Raji (cell line): ENCODE measurements around the gene PRR30.

Source experiments
- POLR2A ChIP-seq: IDR thresholded peaks from 2 replicates; pipeline ENCODE4 v1.6.1; 2011; ENCODE audit warnings: low read depth, low read length, control low read depth; ENCODE audit not compliant: insufficient read depth

Gene PRR30

GRCh38 chr2:27094353-27094984 is 44.7 kb downstream of the PRR30 start:
- TF ChIP-seq POLR2A, result no peak

DNA sequence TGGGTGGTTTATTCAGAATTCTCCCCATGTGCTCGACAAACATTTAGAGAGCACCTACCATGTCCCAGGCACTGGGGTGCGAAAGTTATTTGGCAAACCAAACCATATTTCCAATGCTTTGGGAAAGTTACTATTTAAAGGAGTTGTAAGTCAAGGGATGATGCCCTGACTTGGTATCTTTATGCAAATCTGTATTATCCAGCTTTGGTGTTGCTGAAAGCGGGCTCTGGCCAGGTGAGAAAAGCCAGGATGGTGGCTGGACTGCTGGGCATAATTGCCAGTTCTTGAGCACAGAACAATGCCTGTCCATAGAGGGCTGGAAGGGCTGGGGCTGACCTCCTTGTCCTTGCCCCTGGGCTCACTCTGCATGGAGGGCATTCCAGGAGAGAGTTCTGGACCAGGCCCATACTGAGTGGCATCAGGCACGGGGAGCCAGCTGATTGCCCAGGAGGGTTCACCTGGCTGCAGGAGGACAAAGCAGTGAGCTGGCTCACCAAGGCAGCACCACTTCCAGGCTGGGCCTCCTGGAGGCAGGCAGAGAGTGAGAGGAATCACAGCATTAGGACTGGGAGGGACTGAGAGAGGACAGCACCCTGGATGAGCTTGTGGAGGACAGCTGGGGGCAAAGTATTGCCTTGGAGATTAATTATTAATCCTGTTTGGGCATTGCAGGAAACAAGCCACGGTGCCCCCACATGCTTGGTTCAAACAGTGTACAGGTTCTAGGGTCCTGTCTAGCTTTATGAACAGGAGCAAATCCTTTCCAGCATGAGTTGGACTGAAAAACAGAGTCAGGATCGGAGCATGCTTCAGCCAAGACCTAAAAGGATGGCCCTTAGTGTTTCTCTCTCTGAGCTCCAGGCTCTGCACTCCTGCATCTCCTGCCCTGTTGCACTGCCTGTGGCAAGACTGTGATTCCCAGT is 45.5 kb downstream of the PRR30 start:
- TF ChIP-seq POLR2A, result no peak

DNA sequence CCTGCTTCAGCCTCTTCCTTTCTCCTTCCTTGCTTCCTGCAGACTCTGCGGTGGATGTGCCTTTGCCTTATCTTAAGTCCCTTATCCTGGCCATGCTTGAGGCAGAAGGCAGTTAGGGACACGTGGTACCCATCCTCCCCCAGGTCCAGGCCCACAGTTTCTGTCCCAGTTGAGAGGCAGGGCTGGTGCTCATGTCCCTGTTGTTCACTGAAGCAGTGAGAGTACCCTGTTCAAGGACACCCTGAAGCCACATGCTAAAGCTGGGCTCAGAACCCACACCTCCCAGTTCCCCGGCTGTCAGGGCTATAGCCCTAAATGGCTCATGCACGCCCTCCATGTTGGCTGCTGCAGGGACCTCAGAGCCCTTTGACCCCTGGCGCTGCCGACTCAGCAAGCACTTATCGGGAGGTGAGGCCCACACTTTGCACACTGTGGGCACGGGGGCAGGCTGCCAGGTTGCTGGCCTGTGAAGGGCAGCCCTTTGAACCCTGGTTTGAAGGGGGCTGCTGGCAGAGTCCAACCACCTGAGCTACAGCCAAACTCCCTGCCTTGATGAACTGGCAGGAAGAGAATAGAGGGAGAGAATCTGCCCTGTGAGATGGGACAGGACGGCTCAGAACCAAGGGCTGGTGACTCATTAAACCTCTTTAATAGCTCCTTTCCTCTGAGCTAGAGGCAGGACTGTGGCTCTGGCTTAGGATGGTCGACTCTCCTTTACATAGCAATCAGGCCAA is 46.3 kb downstream of the PRR30 start:
- no peak for TF ChIP-seq POLR2A

GRCh38 chr2:27091746-27092695 is 47.2 kb downstream of the PRR30 start:
- TF ChIP-seq POLR2A, result no peak

GRCh38 chr2:27089111-27089954 is 49.9 kb downstream of the PRR30 start:
- no peak for TF ChIP-seq POLR2A

GRCh38 chr2:27088634-27089033 is 50.6 kb downstream of the PRR30 start:
- no peak for TF ChIP-seq POLR2A

GRCh38 chr2:27087823-27088410 is 51.3 kb downstream of the PRR30 start:
- no peak for TF ChIP-seq POLR2A
